OCI-LY3 (cell line): Measurements from ENCODE around the gene RAPGEF1.

Experiments
- H2AFZ ChIP-seq: fragments of 200-600, 300-600 bp; shearing (Covaris generic); 2 replicates; pipeline ENCODE4 v1.6.0; 2014; ENCODE audit warnings: antibody characterized with exemption, low read depth, low read length
- H3K27ac ChIP-seq: fragments of 200-600, 300-600 bp; sonication (generic); 2 replicates; pipeline ENCODE4 v1.5.1; 2014; ENCODE audit warnings: mild to moderate bottlenecking, low read length, moderate library complexity, mixed read lengths
- H3K27me3 ChIP-seq: fragments of 200-600, 300-600 bp; sonication (generic); 2 replicates; pipeline ENCODE4 v1.6.1; 2014; ENCODE audit warnings: low read depth, low read length, mixed read lengths
- H3K36me3 ChIP-seq: fragments of 200-600, 300-600 bp; sonication (generic); replicated peaks from 2 replicates; pipeline ENCODE3; 2014; ENCODE audit warnings: low read depth, low read length, mixed read lengths
- H3K4me1 ChIP-seq: fragments of 300-600, 200-600 bp; sonication (generic); 2 replicates; pipeline ENCODE4 v1.6.1; 2014; ENCODE audit warnings: low read length, mixed read lengths
- H3K4me2 ChIP-seq: fragments of 200-600, 300-600 bp; sonication (generic); 2 replicates; pipeline ENCODE4 v1.6.1; 2014; ENCODE audit warnings: low read length, mixed read lengths
- H3K4me3 ChIP-seq: fragments of 300-600, 200-600 bp; sonication (generic); 2 replicates; pipeline ENCODE4 v1.5.1; 2014; ENCODE audit warnings: antibody characterized with exemption, mild to moderate bottlenecking, low read length, moderate library complexity
- H3K79me2 ChIP-seq: fragments of 300-600, 200-600 bp; shearing (Covaris generic); 2 replicates; pipeline ENCODE4 v1.6.1; 2014; ENCODE audit warnings: mild to moderate bottlenecking, low read length, mixed read lengths
- H3K9ac ChIP-seq: fragments of 300-600, 200-600 bp; shearing (Covaris generic); 2 replicates; pipeline ENCODE4 v1.6.0; 2014; ENCODE audit warnings: mild to moderate bottlenecking, low read length, moderate library complexity
- H3K9me3 ChIP-seq: fragments of 200-600, 300-600 bp; shearing (Covaris generic); 2 replicates; pipeline ENCODE4 v1.6.1; 2014; ENCODE audit warnings: low read length, mixed read lengths; ENCODE audit not compliant: insufficient read depth
- H4K20me1 ChIP-seq: fragments of 200-600, 300-600 bp; sonication (generic); 2 replicates; pipeline ENCODE4 v1.6.1; 2016; ENCODE audit warnings: low read length, mixed read lengths; ENCODE audit not compliant: insufficient read depth
- CTCF ChIP-seq: fragments of 200-600, 300-600 bp; sonication (generic); IDR thresholded peaks from 2 replicates; pipeline ENCODE4 v1.5.1; 2014; ENCODE audit warnings: antibody characterized with exemption, low read length, low read depth
- EZH2phosphoT487 ChIP-seq: fragments of 200-600 bp; shearing (Covaris generic); IDR thresholded peaks from 2 replicates; pipeline ENCODE4 v1.6.1; 2018; ENCODE audit warnings: antibody characterized with exemption, mixed run types, low read depth

The RAPGEF1 gene

GRCh38 chr9:131575946-131576853, 163.7 kb downstream of the RAPGEF1 start:
- no peak overlapping the region for H2AFZ ChIP-seq
- TF ChIP-seq EZH2phosphoT487 (no peak), CTCF (no peak)
- no peak overlapping the region for H3K4me2 ChIP-seq
- H3K4me3 ChIP-seq = no peak overlapping the region
- no peaks in the 10 kb centered on the region for H3K9me3 ChIP-seq
- peaks cover 70% of the 10 kb centered on the region for H3K36me3 ChIP-seq
- no peak overlapping the region for H3K9ac ChIP-seq
- peaks cover 15% of the 10 kb centered on the region; the same call in 1 of the 2 replicates for H4K20me1 ChIP-seq
- peaks cover 10% of the 10 kb centered on the region for H3K4me1 ChIP-seq
- H3K27ac ChIP-seq = no peak overlapping the region
- H3K27me3 ChIP-seq = no peaks in the 10 kb centered on the region
- H3K79me2 ChIP-seq = no peaks in the 10 kb centered on the region; the same call in 1 of the 2 replicates

- Histone ChIP-seq H2AFZ (no peak overlapping the region), H3K27me3 (no peaks in the 10 kb centered on the region), H4K20me1 (peaks cover 15% of the 10 kb centered on the region; the same call in 1 of the 2 replicates), H3K4me2 (no peak overlapping the region), H3K4me1 (peaks cover 10% of the 10 kb centered on the region), H3K79me2 (no peaks in the 10 kb centered on the region; the same call in 1 of the 2 replicates), H3K36me3 (peaks cover 67% of the 10 kb centered on the region), H3K9ac (no peak overlapping the region), H3K9me3 (no peaks in the 10 kb centered on the region), H3K4me3 (no peak overlapping the region), H3K27ac (no peak overlapping the region)
- no peak for TF ChIP-seq EZH2phosphoT487
- TF ChIP-seq CTCF = no peak
Measured at GRCh38 chr9:131574730-131575640, 164.9 kb downstream of the RAPGEF1 start.

GRCh38 chr9:131567910-131568309, 172.0 kb downstream of the RAPGEF1 start:
- H3K4me1 ChIP-seq = no peaks in the 10 kb centered on the region
- H3K27ac ChIP-seq = no peak overlapping the region
- H4K20me1 ChIP-seq = no peaks in the 10 kb centered on the region
- H3K79me2 ChIP-seq = no peaks in the 10 kb centered on the region
- no peak overlapping the region for H3K4me3 ChIP-seq
- TF ChIP-seq EZH2phosphoT487 = no peak
- no peak for TF ChIP-seq CTCF
- peaks cover 33% of the 10 kb centered on the region for H3K36me3 ChIP-seq
- no peak overlapping the region for H3K4me2 ChIP-seq
- no peaks in the 10 kb centered on the region for H3K9me3 ChIP-seq
- H2AFZ ChIP-seq = no peak overlapping the region
- H3K27me3 ChIP-seq = no peaks in the 10 kb centered on the region
- H3K9ac ChIP-seq = no peak overlapping the region

- no peak for TF ChIP-seq CTCF
- no peak overlapping the region for H3K4me3 ChIP-seq
- H3K4me2 ChIP-seq = no peak overlapping the region
- H3K9ac ChIP-seq = no peak overlapping the region
- no peaks in the 10 kb centered on the region for H4K20me1 ChIP-seq
- no peaks in the 10 kb centered on the region for H3K4me1 ChIP-seq
- no peaks in the 10 kb centered on the region; the same call in 1 of the 2 replicates for H3K9me3 ChIP-seq
- peaks cover 22% of the 10 kb centered on the region for H3K36me3 ChIP-seq
- no peak overlapping the region for H2AFZ ChIP-seq
- no peaks in the 10 kb centered on the region for H3K79me2 ChIP-seq
- no peaks in the 10 kb centered on the region for H3K27me3 ChIP-seq
- no peak overlapping the region for H3K27ac ChIP-seq
Measured at GRCh38 chr9:131566158-131566557, 173.7 kb downstream of the RAPGEF1 start.
